ENCODE measurements around the gene IGF2BP3. TPM values are rescaled to one million over a fixed set of nuclear protein-coding genes. Genes with fewer than 3 reads are reported as not detected.

The IGF2BP3 gene
- total RNA-seq, 1 experiment from 2014 or later = 11.7 TPM

- Histone ChIP-seq H3K27me3 (ENCODE audit: low read length) (no peaks in the 10 kb centered on the region), H2AFZ (ENCODE audit: low read length) (no peak overlapping the region), H3K4me1 (ENCODE audit: insufficient read depth, low read length) (no peaks in the 10 kb centered on the region), H3K9me2 (replicated peaks; ENCODE audit: low read length) (no peaks in the 10 kb centered on the region), H3K27ac (ENCODE audit: low read length) (no peak overlapping the region), H3K4me2 (ENCODE audit: low read length) (no peak overlapping the region), H3F3A (ENCODE audit: low read length, unreplicated experiment) (no peaks in the 10 kb centered on the region), H3K9ac (ENCODE audit: low read length) (no peak overlapping the region), H4K20me1 (ENCODE audit: low read length) (no peaks in the 10 kb centered on the region), H3K36me3 (ENCODE audit: low read depth, low read length) (no peaks in the 10 kb centered on the region), H3K9me3 (ENCODE audit: low read length) (no peaks in the 10 kb centered on the region), H3K4me3 (ENCODE audit: low read length) (no peak overlapping the region), H3K79me2 (ENCODE audit: low read length) (no peaks in the 10 kb centered on the region)
- TF ChIP-seq EZH2phosphoT487 (IDR thresholded peaks at IDR 0.05; ENCODE audit: borderline replicate concordance, low read length) (no peak), EZH2 (IDR thresholded peaks at IDR 0.05; ENCODE audit: low read length, unreplicated experiment) (no peak), CTCF (conservative IDR thresholded peaks at IDR 0.05; ENCODE audit: low read depth, low read length) (no peak)
- DNase-seq (no peak), ATAC-seq (no peak; the same call in 1 of the 2 replicates)
- BruUV-seq (replicated peaks) = no TSS peak
- intact Hi-C loops (cut with micrococcal nuclease) = no loop called here
- ChIA-PET CTCF (no interaction called here), POLR2A (ENCODE audit: unreplicated experiment) (interaction anchor here (0.5 to 0.7 kb wide), 2 partner anchors 7 to 28 kb away, joined by 5 to 13 read pairs; no protein-coding TSS in a partner anchor)
Measured at GRCh38 chr7:23487670-23488069, 17.4 kb upstream of the IGF2BP3 start.

- ATAC-seq (no peak), DNase-seq (no peak)
- Histone ChIP-seq H3K4me2 (ENCODE audit: low read length) (no peak overlapping the region), H2AFZ (ENCODE audit: low read length) (no peak overlapping the region), H3F3A (ENCODE audit: low read length, unreplicated experiment) (no peaks in the 10 kb centered on the region), H3K9me3 (ENCODE audit: low read length) (no peaks in the 10 kb centered on the region), H3K9me2 (replicated peaks; ENCODE audit: low read length) (no peaks in the 10 kb centered on the region), H4K20me1 (ENCODE audit: low read length) (no peaks in the 10 kb centered on the region), H3K27me3 (ENCODE audit: low read length) (no peaks in the 10 kb centered on the region), H3K79me2 (ENCODE audit: low read length) (no peaks in the 10 kb centered on the region), H3K4me3 (ENCODE audit: low read length) (no peak overlapping the region), H3K27ac (ENCODE audit: low read length) (no peak overlapping the region), H3K9ac (ENCODE audit: low read length) (no peak overlapping the region), H3K4me1 (ENCODE audit: insufficient read depth, low read length) (no peaks in the 10 kb centered on the region), H3K36me3 (ENCODE audit: low read depth, low read length) (no peaks in the 10 kb centered on the region)
- TF ChIP-seq EZH2 (IDR thresholded peaks at IDR 0.05; ENCODE audit: low read length, unreplicated experiment) (no peak), CTCF (conservative IDR thresholded peaks at IDR 0.05; ENCODE audit: low read depth, low read length) (no peak), EZH2phosphoT487 (IDR thresholded peaks at IDR 0.05; ENCODE audit: borderline replicate concordance, low read length) (no peak)
- POLR2A ChIA-PET (ENCODE audit: unreplicated experiment) = no interaction called here
- no TSS peak for BruUV-seq (replicated peaks)
- intact Hi-C loops (cut with micrococcal nuclease) = no loop called here
- CTCF ChIA-PET = interaction anchor here (0.6 kb wide), 1 partner anchor 60 kb away, joined by 5 read pairs; no protein-coding TSS in a partner anchor
Measured at GRCh38 chr7:23486002-23486773, 15.9 kb upstream of the IGF2BP3 start.

GRCh38 chr7:23482686-23483085 lies 12.4 kb upstream of the IGF2BP3 start:
- POLR2A ChIA-PET (ENCODE audit: unreplicated experiment) = no interaction called here
- Histone ChIP-seq H3K36me3 (ENCODE audit: low read depth, low read length) (no peaks in the 10 kb centered on the region), H2AFZ (ENCODE audit: low read length) (no peak overlapping the region), H3K9me3 (ENCODE audit: low read length) (no peaks in the 10 kb centered on the region), H4K20me1 (ENCODE audit: low read length) (no peaks in the 10 kb centered on the region), H3F3A (ENCODE audit: low read length, unreplicated experiment) (no peaks in the 10 kb centered on the region), H3K4me1 (ENCODE audit: insufficient read depth, low read length) (no peaks in the 10 kb centered on the region), H3K4me3 (ENCODE audit: low read length) (no peak overlapping the region), H3K4me2 (ENCODE audit: low read length) (no peak overlapping the region), H3K9me2 (replicated peaks; ENCODE audit: low read length) (no peaks in the 10 kb centered on the region), H3K27me3 (ENCODE audit: low read length) (peaks cover 9% of the 10 kb centered on the region; the same call in 1 of the 2 replicates), H3K27ac (ENCODE audit: low read length) (no peak overlapping the region), H3K79me2 (ENCODE audit: low read length) (no peaks in the 10 kb centered on the region), H3K9ac (ENCODE audit: low read length) (no peak overlapping the region)
- no peak for ATAC-seq
- DNase-seq = no peak
- BruUV-seq (replicated peaks) = no TSS peak
- CTCF ChIA-PET = no interaction called here
- intact Hi-C loops (cut with micrococcal nuclease) = no loop called here
- TF ChIP-seq EZH2phosphoT487 (IDR thresholded peaks at IDR 0.05; ENCODE audit: borderline replicate concordance, low read length) (no peak), EZH2 (IDR thresholded peaks at IDR 0.05; ENCODE audit: low read length, unreplicated experiment) (no peak), CTCF (conservative IDR thresholded peaks at IDR 0.05; ENCODE audit: low read depth, low read length) (no peak)
